Neural cell (in vitro differentiated cells): ENCODE measurements around the gene TLR2. TPM values are rescaled to one million over a fixed set of nuclear protein-coding genes. Genes with fewer than 3 reads are reported as not detected.

Source experiments
- H2AFZ ChIP-seq: fragments of 200-600, 300-800 bp; sonication (generic), shearing (Covaris generic); 2 replicates; pipeline ENCODE4 v1.6.0; 2014; ENCODE audit warnings: low read depth, mild to moderate bottlenecking, antibody characterized with exemption, low read length, moderate library complexity
- H3F3A ChIP-seq: fragments of 200-600 bp; shearing (Covaris generic); 2 replicates; pipeline ENCODE4 v1.6.1; 2016; ENCODE audit warnings: mild to moderate bottlenecking, moderate library complexity, mixed read lengths, antibody characterized with exemption, low read length; ENCODE audit not compliant: insufficient read depth, poor library complexity, severe bottlenecking
- H3K27ac ChIP-seq: fragments of 200-600, 300-800 bp; sonication (generic), shearing (Covaris generic); 2 replicates; pipeline ENCODE4 v1.5.1; 2014; ENCODE audit warnings: mild to moderate bottlenecking, low read length, moderate library complexity
- H3K27me3 ChIP-seq: fragments of 300-800, 200-600 bp; sonication (generic), shearing (Covaris generic); 2 replicates; pipeline ENCODE4 v1.6.0; 2014; ENCODE audit warnings: mild to moderate bottlenecking, low read depth, low read length, moderate library complexity; ENCODE audit not compliant: insufficient read depth
- H3K36me3 ChIP-seq: fragments of 300-800, 200-600 bp; sonication (generic), shearing (Covaris generic); 2 replicates; pipeline ENCODE4 v1.5.1; 2014; ENCODE audit warnings: mild to moderate bottlenecking, antibody characterized with exemption, low read length, moderate library complexity; ENCODE audit not compliant: insufficient read depth
- H3K4me2 ChIP-seq: fragments of 300-800, 200-600 bp; sonication (generic), shearing (Covaris generic); 2 replicates; pipeline ENCODE4 v1.6.0; 2014; ENCODE audit warnings: mild to moderate bottlenecking, low read length
- H3K4me3 ChIP-seq: fragments of 300-800, 200-600 bp; sonication (generic), shearing (Covaris generic); 2 replicates; pipeline ENCODE4 v1.5.1; 2014; ENCODE audit warnings: mild to moderate bottlenecking, low read length, moderate library complexity
- H3K79me2 ChIP-seq: fragments of 200-600 bp; shearing (Covaris generic); replicated peaks from 2 replicates; pipeline ENCODE4 v1.6.0; 2014; ENCODE audit warnings: mild to moderate bottlenecking, low read length, moderate library complexity; ENCODE audit not compliant: insufficient read depth
- H3K9ac ChIP-seq: fragments of 300-800, 200-600 bp; sonication (generic), shearing (Covaris generic); 2 replicates; pipeline ENCODE4 v1.6.1; 2016; ENCODE audit warnings: mild to moderate bottlenecking, low read length, mixed read lengths
- H3K9me2 ChIP-seq: fragments of 200-600 bp; shearing (Covaris generic); 2 replicates; pipeline ENCODE4 v1.6.1; 2016; ENCODE audit warnings: mild to moderate bottlenecking, low read length, mixed read lengths; ENCODE audit not compliant: insufficient read depth
- H3K9me3 ChIP-seq: fragments of 200-600, 300-800 bp; sonication (generic), shearing (Covaris generic); 2 replicates; pipeline ENCODE4 v1.6.1; 2016; ENCODE audit warnings: mild to moderate bottlenecking, mixed run types, low read length, moderate library complexity, mixed read lengths
- H4K20me1 ChIP-seq: fragments of 200-600 bp; shearing (Covaris generic); 2 replicates; pipeline ENCODE4 v1.6.1; 2016; ENCODE audit warnings: mild to moderate bottlenecking, mixed run types; ENCODE audit not compliant: insufficient read depth
- EP300 ChIP-seq: fragments of 450-650 bp; conservative IDR thresholded peaks from 2 replicates; pipeline ENCODE4 v1.6.1; 2014; ENCODE audit warnings: antibody characterized with exemption, mild to moderate bottlenecking, moderate library complexity; ENCODE audit not compliant: poor library complexity, severe bottlenecking
- EZH2 ChIP-seq: fragments of 200-600, 300-800 bp; shearing (Covaris generic), sonication (generic); IDR thresholded peaks from 2 replicates; pipeline ENCODE4 v1.6.1; 2014; ENCODE audit warnings: antibody characterized with exemption, low read length, borderline replicate concordance, mild to moderate bottlenecking; ENCODE audit not compliant: insufficient read depth, poor library complexity, severe bottlenecking
- MXI1 ChIP-seq: fragments of 450-650 bp; conservative IDR thresholded peaks from 2 replicates; pipeline ENCODE4 v1.6.1; 2014; ENCODE audit warnings: antibody characterized with exemption, mild to moderate bottlenecking; ENCODE audit not compliant: poor library complexity, severe bottlenecking
- POLR2AphosphoS5 ChIP-seq: IDR thresholded peaks from 2 replicates; pipeline ENCODE4 v1.6.1; 2012
- RAD21 ChIP-seq: fragments of 450-650 bp; conservative IDR thresholded peaks from 2 replicates; pipeline ENCODE4 v1.6.1; 2014; ENCODE audit warnings: antibody characterized with exemption, mild to moderate bottlenecking, moderate library complexity
- REST ChIP-seq: IDR thresholded peaks from 2 replicates; pipeline ENCODE4 v1.6.1; 2012; ENCODE audit warnings: borderline replicate concordance
- TAF1 ChIP-seq: IDR thresholded peaks from 2 replicates; pipeline ENCODE4 v1.6.1; 2012; ENCODE audit warnings: low read depth
- polyA plus RNA-seq: library from polyadenylated mRNA; depleted of rRNA; stranded (reverse); fragments of >200 nt; gene quantifications from 2 replicates; pipeline ENCODE4 v1.2.3, GENCODE V29; 2014
- TF ChIP-seq, protein P1 (sequence below): fragments of 450-650 bp; IDR thresholded peaks from 2 replicates; pipeline ENCODE4 v1.5.1; 2014; ENCODE audit warnings: antibody characterized with exemption, mild to moderate bottlenecking, moderate library complexity; ENCODE audit not compliant: poor library complexity, severe bottlenecking

TLR2 gene
- polyA plus RNA-seq, 1 donor from 2014 or later = not detected

GRCh38 chr4:153724606-153725005 is 40.5 kb downstream of the TLR2 start:
- Histone ChIP-seq H3K4me3 (no peak overlapping the region), H3K27me3 (no peaks in the 10 kb centered on the region), H2AFZ (no peak overlapping the region), H3K9ac (no peak overlapping the region), H3K9me2 (no peaks in the 10 kb centered on the region), H4K20me1 (no peaks in the 10 kb centered on the region), H3K27ac (no peak overlapping the region), H3K79me2 (no peaks in the 10 kb centered on the region), H3K9me3 (no peaks in the 10 kb centered on the region), H3K4me2 (no peak overlapping the region), H3K36me3 (no peaks in the 10 kb centered on the region), H3F3A (no peaks in the 10 kb centered on the region)
- no peak for TF ChIP-seq MXI1
- TF ChIP-seq, protein P1, sequence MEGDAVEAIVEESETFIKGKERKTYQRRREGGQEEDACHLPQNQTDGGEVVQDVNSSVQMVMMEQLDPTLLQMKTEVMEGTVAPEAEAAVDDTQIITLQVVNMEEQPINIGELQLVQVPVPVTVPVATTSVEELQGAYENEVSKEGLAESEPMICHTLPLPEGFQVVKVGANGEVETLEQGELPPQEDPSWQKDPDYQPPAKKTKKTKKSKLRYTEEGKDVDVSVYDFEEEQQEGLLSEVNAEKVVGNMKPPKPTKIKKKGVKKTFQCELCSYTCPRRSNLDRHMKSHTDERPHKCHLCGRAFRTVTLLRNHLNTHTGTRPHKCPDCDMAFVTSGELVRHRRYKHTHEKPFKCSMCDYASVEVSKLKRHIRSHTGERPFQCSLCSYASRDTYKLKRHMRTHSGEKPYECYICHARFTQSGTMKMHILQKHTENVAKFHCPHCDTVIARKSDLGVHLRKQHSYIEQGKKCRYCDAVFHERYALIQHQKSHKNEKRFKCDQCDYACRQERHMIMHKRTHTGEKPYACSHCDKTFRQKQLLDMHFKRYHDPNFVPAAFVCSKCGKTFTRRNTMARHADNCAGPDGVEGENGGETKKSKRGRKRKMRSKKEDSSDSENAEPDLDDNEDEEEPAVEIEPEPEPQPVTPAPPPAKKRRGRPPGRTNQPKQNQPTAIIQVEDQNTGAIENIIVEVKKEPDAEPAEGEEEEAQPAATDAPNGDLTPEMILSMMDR = no peak
- no peak for TF ChIP-seq REST
- TF ChIP-seq RAD21 = no peak
- TF ChIP-seq EP300 = no peak
- no peak for TF ChIP-seq POLR2AphosphoS5

DNA sequence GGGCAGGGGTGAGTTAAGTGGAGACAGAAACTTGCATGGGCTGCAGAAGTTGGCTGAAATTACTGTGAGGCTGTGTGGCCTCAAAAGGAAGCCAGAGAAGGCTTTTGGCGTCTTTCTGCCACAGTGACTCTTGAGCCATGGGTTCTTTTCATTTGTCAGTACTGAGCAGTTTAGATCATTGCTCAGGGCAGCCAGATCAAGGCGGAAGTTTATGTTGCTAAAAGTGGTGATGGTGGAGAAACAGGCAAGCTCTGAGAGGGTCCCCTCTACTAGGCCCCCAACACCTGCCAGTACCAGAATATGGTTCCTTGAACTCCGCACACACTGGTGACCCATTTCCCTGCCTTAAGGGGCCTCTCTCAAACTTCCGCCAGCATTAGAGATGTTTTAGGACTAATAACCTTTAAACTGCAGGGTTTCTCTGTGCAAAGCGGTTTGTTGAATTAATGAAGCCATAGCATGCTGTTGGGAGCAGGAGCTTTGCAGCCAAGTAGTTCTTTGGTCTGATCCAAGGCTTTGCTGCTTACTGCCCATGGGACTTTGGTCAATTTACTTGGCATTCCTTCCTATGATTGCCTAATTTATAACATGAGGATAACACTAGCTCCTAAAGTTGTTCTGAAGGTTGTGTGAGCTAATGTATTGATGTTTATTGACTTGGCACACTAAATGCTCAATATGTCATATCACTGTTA is 41.2 kb downstream of the TLR2 start:
- Histone ChIP-seq H3K9ac (no peak overlapping the region), H3K36me3 (no peaks in the 10 kb centered on the region), H3K27ac (no peak overlapping the region), H3K79me2 (no peaks in the 10 kb centered on the region), H3K9me3 (no peaks in the 10 kb centered on the region), H3K4me2 (no peak overlapping the region), H2AFZ (no peak overlapping the region), H3F3A (no peaks in the 10 kb centered on the region), H4K20me1 (no peaks in the 10 kb centered on the region), H3K27me3 (no peaks in the 10 kb centered on the region), H3K9me2 (no peaks in the 10 kb centered on the region), H3K4me3 (no peak overlapping the region)
- TF ChIP-seq POLR2AphosphoS5 = no peak

- Histone ChIP-seq H3K36me3 (no peaks in the 10 kb centered on the region), H3F3A (no peaks in the 10 kb centered on the region), H3K9me2 (no peaks in the 10 kb centered on the region), H4K20me1 (no peaks in the 10 kb centered on the region), H3K4me3 (no peak overlapping the region), H3K27ac (no peak overlapping the region), H3K4me2 (no peak overlapping the region), H2AFZ (no peak overlapping the region), H3K27me3 (no peaks in the 10 kb centered on the region), H3K9me3 (no peaks in the 10 kb centered on the region), H3K79me2 (no peaks in the 10 kb centered on the region), H3K9ac (no peak overlapping the region)
- TF ChIP-seq RAD21 = no peak
- TF ChIP-seq, protein P1 = no peak
- no peak for TF ChIP-seq REST
- TF ChIP-seq EP300 = no peak
- no peak for TF ChIP-seq EZH2
- no peak for TF ChIP-seq TAF1
- no peak for TF ChIP-seq POLR2AphosphoS5
These were observed 41.7 kb downstream of the TLR2 start for GRCh38 chr4:153725831-153726154.
